WTC11 (cell line): ENCODE data around the gene CD69. TPM values are rescaled to one million over a fixed set of nuclear protein-coding genes. Genes with fewer than 3 reads are reported as not detected.

ENCODE experiments used
- ATAC-seq: fragments of 200-7000 bp; cut with Tn5 transposase; 2 replicates; pipeline ENCODE4 v1.10.0; 2021; ENCODE audit warnings: mild to moderate bottlenecking, moderate library complexity
- CTCF ChIA-PET: fragments of 300-600 bp; sonication (Branson Sonifier 250); formaldehyde crosslinking; loops from one replicate; lab custom pipeline; 2021; ENCODE audit warnings: antibody characterized with exemption; lab: Charles Lee
- POLR2A ChIA-PET: fragments of 350-600 bp; sonication (Branson Sonifier 250); formaldehyde crosslinking; loops from one replicate; lab custom pipeline; 2021; ENCODE audit warnings: antibody characterized with exemption; lab: Charles Lee
- DNase-seq: peaks from one replicate; pipeline ENCODE4 v3.0.0; 2021; ENCODE audit warnings: low spot score
- H3K27ac Mint-ChIP-seq: 2 replicates; pipeline ENCODE4 v1.8.0; 2021; ENCODE audit warnings: mixed read lengths
- H3K27me3 Mint-ChIP-seq: 2 replicates; pipeline ENCODE4 v1.8.0; 2021; ENCODE audit warnings: low read depth, mild to moderate bottlenecking, moderate library complexity, mixed read lengths
- H3K36me3 Mint-ChIP-seq: 2 replicates; pipeline ENCODE4 v1.8.0; 2021; ENCODE audit warnings: mixed read lengths
- H3K4me1 Mint-ChIP-seq: 2 replicates; pipeline ENCODE4 v1.8.0; 2022; ENCODE audit warnings: mixed read lengths
- H3K4me3 Mint-ChIP-seq: 2 replicates; pipeline ENCODE4 v1.8.0; 2021; ENCODE audit warnings: mild to moderate bottlenecking, moderate library complexity, mixed read lengths
- H3K9me3 Mint-ChIP-seq: 2 replicates; pipeline ENCODE4 v1.8.0; 2021; ENCODE audit warnings: mixed read lengths
- EMX1 ChIP-seq: fragments of 250-450 bp; sonication (Bioruptor Pico); IDR thresholded peaks from 2 replicates; pipeline ENCODE4 v1.8.0; 2021; ENCODE audit warnings: mild to moderate bottlenecking
- ETV6 ChIP-seq: sonication (generic); formaldehyde crosslinking; IDR thresholded peaks from 2 replicates; pipeline ENCODE4 v1.8.1; 2022; ENCODE audit warnings: mild to moderate bottlenecking, missing genetic modification reagents
- FOXP1 ChIP-seq: sonication (generic); formaldehyde crosslinking; IDR thresholded peaks from 2 replicates; pipeline ENCODE4 v1.8.0; 2022; ENCODE audit warnings: missing genetic modification reagents, mild to moderate bottlenecking, moderate library complexity, borderline replicate concordance
- GRHL2 ChIP-seq: fragments of 250-450 bp; sonication (Bioruptor Pico); IDR thresholded peaks from 2 replicates; pipeline ENCODE4 v1.8.0; 2022; ENCODE audit warnings: mild to moderate bottlenecking, moderate library complexity; ENCODE audit not compliant: insufficient replicate concordance, severe bottlenecking
- HMGA2 ChIP-seq: fragments of 250-450 bp; sonication (Bioruptor Pico); IDR thresholded peaks from 2 replicates; pipeline ENCODE4 v1.4.0; 2021; ENCODE audit warnings: mild to moderate bottlenecking, moderate library complexity
- JAZF1 ChIP-seq: fragments of 250-450 bp; sonication (Bioruptor Pico); IDR thresholded peaks from 2 replicates; pipeline ENCODE4 v1.9.0; 2021; ENCODE audit warnings: moderate library complexity, mild to moderate bottlenecking, inconsistent platforms
- OVOL2 ChIP-seq: fragments of 250-450 bp; sonication (Bioruptor Pico); IDR thresholded peaks from 2 replicates; pipeline ENCODE4 v1.9.0; 2021; ENCODE audit warnings: mild to moderate bottlenecking, borderline replicate concordance
- SOX15 ChIP-seq: fragments of 250-450 bp; sonication (Bioruptor Pico); IDR thresholded peaks from 2 replicates; pipeline ENCODE4 v1.9.0; 2021; ENCODE audit warnings: mild to moderate bottlenecking
- TEAD1 ChIP-seq: sonication (generic); formaldehyde crosslinking; IDR thresholded peaks from 2 replicates; pipeline ENCODE4 v1.8.0; 2022; ENCODE audit warnings: mild to moderate bottlenecking, missing genetic modification reagents
- TP53 ChIP-seq: sonication (generic); formaldehyde crosslinking; IDR thresholded peaks from 2 replicates; pipeline ENCODE4 v1.8.1; 2023; ENCODE audit warnings: mild to moderate bottlenecking, missing genetic modification reagents
- ZNF232 ChIP-seq: sonication (generic); formaldehyde crosslinking; IDR thresholded peaks from 2 replicates; pipeline ENCODE4 v1.8.0; 2022; ENCODE audit warnings: mild to moderate bottlenecking, missing genetic modification reagents
- total RNA-seq: library from RNA; stranded (reverse); gene quantifications from 3 replicates; pipeline ENCODE4 v1.2.3, GENCODE V29; 2021
- TF ChIP-seq, protein P1 (sequence below): sonication (generic); formaldehyde crosslinking; IDR thresholded peaks from 2 replicates; pipeline ENCODE4 v1.8.1; 2022; ENCODE audit warnings: mild to moderate bottlenecking, moderate library complexity, missing genetic modification reagents
- TF ChIP-seq, protein P2 (sequence below): fragments of 250-450 bp; sonication (Bioruptor Pico); IDR thresholded peaks from 2 replicates; pipeline ENCODE4 v2.1.2; 2022; ENCODE audit warnings: mild to moderate bottlenecking, moderate library complexity
- TF ChIP-seq, protein P3 (sequence below): sonication (generic); formaldehyde crosslinking; IDR thresholded peaks from 2 replicates; pipeline ENCODE4 v1.8.1; 2022; ENCODE audit warnings: mild to moderate bottlenecking, missing genetic modification reagents, moderate library complexity, borderline replicate concordance
- TF ChIP-seq, protein P4 (sequence below): sonication (generic); formaldehyde crosslinking; IDR thresholded peaks from 2 replicates; pipeline ENCODE4 v1.8.0; 2022; ENCODE audit warnings: mild to moderate bottlenecking, missing genetic modification reagents
- TF ChIP-seq, protein P5 (sequence below): fragments of 250-450 bp; sonication (Bioruptor Pico); IDR thresholded peaks from 2 replicates; pipeline ENCODE4 v1.9.0; 2021; ENCODE audit warnings: moderate library complexity, mild to moderate bottlenecking, inconsistent platforms, borderline replicate concordance
- TF ChIP-seq, protein P6 (sequence below): sonication (generic); formaldehyde crosslinking; IDR thresholded peaks from 2 replicates; pipeline ENCODE4 v1.8.0; 2022; ENCODE audit warnings: mild to moderate bottlenecking, missing genetic modification reagents
- TF ChIP-seq, protein P7 (sequence below): fragments of 200-600 bp; IDR thresholded peaks from 2 replicates; pipeline ENCODE4 v1.8.0; 2022; ENCODE audit warnings: antibody characterized with exemption

CD69 gene
- total RNA-seq, 1 experiment from 2014 or later = 0.42 TPM

DNA sequence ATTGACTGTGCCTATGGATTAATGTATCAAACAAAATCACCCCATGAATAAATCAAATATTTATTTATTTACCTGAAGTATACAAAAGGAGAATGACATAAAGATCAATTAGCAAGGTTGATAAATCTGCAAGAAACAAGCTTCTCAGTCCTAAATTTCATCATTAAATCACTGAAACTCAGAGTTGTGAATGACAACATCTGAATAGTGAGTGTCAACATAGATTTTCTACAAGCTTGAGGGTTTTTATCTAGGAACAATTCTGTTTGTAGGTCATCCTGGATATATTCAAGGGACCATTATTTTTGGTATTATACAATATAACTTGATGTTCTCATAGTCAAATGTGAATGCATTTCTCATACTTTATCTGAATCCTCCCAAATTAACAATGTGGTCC lies 49.2 kb upstream of the CD69 start:
- no peak overlapping the region for H3K27ac Mint-ChIP-seq
- H3K9me3 Mint-ChIP-seq = no peaks in the 10 kb centered on the region
- CTCF ChIA-PET = interaction anchor here (0.8 kb wide), 1 partner anchor 67 kb away, joined by 3 read pairs; no protein-coding TSS in a partner anchor
- H3K4me3 Mint-ChIP-seq = no peak overlapping the region
- peaks cover 10% of the 10 kb centered on the region for H3K4me1 Mint-ChIP-seq
- no peaks in the 10 kb centered on the region for H3K27me3 Mint-ChIP-seq
- no peaks in the 10 kb centered on the region for H3K36me3 Mint-ChIP-seq
- ATAC-seq = no peak
- POLR2A ChIA-PET = no interaction called here
- TF ChIP-seq, protein P1, sequence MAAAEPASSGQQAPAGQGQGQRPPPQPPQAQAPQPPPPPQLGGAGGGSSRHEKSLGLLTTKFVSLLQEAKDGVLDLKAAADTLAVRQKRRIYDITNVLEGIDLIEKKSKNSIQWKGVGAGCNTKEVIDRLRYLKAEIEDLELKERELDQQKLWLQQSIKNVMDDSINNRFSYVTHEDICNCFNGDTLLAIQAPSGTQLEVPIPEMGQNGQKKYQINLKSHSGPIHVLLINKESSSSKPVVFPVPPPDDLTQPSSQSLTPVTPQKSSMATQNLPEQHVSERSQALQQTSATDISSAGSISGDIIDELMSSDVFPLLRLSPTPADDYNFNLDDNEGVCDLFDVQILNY = no peak
- TF ChIP-seq TP53 (CRISPR knock-in tag) (no peak), JAZF1 (no peak), ETV6 (no peak), ZNF232 (CRISPR knock-in tag) (no peak), FOXP1 (CRISPR knock-in tag) (no peak), OVOL2 (CRISPR knock-in tag) (no peak)
- TF ChIP-seq, protein P2, sequence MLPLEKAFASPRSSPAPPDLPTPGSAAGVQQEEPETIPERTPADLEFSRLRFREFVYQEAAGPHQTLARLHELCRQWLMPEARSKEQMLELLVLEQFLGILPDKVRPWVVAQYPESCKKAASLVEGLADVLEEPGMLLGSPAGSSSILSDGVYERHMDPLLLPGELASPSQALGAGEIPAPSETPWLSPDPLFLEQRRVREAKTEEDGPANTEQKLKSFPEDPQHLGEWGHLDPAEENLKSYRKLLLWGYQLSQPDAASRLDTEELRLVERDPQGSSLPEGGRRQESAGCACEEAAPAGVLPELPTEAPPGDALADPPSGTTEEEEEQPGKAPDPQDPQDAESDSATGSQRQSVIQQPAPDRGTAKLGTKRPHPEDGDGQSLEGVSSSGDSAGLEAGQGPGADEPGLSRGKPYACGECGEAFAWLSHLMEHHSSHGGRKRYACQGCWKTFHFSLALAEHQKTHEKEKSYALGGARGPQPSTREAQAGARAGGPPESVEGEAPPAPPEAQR (CRISPR knock-in tag) = no peak
- TF ChIP-seq, protein P3, sequence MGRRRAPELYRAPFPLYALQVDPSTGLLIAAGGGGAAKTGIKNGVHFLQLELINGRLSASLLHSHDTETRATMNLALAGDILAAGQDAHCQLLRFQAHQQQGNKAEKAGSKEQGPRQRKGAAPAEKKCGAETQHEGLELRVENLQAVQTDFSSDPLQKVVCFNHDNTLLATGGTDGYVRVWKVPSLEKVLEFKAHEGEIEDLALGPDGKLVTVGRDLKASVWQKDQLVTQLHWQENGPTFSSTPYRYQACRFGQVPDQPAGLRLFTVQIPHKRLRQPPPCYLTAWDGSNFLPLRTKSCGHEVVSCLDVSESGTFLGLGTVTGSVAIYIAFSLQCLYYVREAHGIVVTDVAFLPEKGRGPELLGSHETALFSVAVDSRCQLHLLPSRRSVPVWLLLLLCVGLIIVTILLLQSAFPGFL (CRISPR knock-in tag) = no peak
- TF ChIP-seq, protein P4, sequence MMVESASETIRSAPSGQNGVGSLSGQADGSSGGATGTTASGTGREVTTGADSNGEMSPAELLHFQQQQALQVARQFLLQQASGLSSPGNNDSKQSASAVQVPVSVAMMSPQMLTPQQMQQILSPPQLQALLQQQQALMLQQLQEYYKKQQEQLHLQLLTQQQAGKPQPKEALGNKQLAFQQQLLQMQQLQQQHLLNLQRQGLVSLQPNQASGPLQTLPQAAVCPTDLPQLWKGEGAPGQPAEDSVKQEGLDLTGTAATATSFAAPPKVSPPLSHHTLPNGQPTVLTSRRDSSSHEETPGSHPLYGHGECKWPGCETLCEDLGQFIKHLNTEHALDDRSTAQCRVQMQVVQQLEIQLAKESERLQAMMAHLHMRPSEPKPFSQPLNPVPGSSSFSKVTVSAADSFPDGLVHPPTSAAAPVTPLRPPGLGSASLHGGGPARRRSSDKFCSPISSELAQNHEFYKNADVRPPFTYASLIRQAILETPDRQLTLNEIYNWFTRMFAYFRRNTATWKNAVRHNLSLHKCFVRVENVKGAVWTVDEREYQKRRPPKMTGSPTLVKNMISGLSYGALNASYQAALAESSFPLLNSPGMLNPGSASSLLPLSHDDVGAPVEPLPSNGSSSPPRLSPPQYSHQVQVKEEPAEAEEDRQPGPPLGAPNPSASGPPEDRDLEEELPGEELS (CRISPR knock-in tag) = no peak
- TF ChIP-seq, protein P5, sequence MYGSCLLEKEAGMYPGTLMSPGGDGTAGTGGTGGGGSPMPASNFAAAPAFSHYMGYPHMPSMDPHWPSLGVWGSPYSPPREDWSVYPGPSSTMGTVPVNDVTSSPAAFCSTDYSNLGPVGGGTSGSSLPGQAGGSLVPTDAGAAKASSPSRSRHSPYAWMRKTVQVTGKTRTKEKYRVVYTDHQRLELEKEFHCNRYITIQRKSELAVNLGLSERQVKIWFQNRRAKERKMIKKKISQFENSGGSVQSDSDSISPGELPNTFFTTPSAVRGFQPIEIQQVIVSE (CRISPR knock-in tag) = no peak
- TF ChIP-seq, protein P6, sequence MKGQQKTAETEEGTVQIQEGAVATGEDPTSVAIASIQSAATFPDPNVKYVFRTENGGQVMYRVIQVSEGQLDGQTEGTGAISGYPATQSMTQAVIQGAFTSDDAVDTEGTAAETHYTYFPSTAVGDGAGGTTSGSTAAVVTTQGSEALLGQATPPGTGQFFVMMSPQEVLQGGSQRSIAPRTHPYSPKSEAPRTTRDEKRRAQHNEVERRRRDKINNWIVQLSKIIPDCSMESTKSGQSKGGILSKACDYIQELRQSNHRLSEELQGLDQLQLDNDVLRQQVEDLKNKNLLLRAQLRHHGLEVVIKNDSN = no peak
- DNase-seq = no peak

DNA sequence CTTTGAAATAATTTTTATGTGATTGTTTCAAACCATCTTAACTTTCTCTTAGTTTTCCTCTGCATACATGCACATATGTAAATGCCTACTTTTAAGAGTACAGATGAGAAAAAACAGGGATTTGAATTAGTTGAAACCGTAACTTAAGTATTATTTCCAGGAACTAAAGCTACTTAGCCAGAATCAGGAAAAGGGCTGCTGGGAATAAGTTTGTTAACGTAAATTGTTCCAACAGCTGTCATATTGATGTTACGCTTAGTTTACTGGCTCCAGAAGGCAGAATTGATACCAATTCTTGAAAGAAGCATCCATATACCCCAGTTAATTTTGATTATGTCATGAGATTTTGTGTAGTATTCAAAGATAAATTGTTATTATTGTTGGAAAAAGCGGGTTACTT lies 48.6 kb upstream of the CD69 start:
- Mint-ChIP-seq H3K4me1 (peaks cover 10% of the 10 kb centered on the region), H3K4me3 (no peak overlapping the region), H3K36me3 (no peaks in the 10 kb centered on the region), H3K27ac (no peak overlapping the region), H3K9me3 (no peaks in the 10 kb centered on the region), H3K27me3 (no peaks in the 10 kb centered on the region)
- ATAC-seq (no peak), DNase-seq (no peak)
- TF ChIP-seq JAZF1 (no peak), TEAD1 (no peak), HMGA2 (CRISPR knock-in tag) (no peak), GRHL2 (no peak), ZNF232 (CRISPR knock-in tag) (no peak), EMX1 (CRISPR knock-in tag) (no peak), SOX15 (CRISPR knock-in tag) (no peak)
- TF ChIP-seq, protein P3 (CRISPR knock-in tag) = no peak
- TF ChIP-seq, protein P7, sequence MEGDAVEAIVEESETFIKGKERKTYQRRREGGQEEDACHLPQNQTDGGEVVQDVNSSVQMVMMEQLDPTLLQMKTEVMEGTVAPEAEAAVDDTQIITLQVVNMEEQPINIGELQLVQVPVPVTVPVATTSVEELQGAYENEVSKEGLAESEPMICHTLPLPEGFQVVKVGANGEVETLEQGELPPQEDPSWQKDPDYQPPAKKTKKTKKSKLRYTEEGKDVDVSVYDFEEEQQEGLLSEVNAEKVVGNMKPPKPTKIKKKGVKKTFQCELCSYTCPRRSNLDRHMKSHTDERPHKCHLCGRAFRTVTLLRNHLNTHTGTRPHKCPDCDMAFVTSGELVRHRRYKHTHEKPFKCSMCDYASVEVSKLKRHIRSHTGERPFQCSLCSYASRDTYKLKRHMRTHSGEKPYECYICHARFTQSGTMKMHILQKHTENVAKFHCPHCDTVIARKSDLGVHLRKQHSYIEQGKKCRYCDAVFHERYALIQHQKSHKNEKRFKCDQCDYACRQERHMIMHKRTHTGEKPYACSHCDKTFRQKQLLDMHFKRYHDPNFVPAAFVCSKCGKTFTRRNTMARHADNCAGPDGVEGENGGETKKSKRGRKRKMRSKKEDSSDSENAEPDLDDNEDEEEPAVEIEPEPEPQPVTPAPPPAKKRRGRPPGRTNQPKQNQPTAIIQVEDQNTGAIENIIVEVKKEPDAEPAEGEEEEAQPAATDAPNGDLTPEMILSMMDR = no peak
- ChIA-PET POLR2A (no interaction called here), CTCF (no interaction called here)
